ENCODE data around the gene BRMS1.

- TF ChIP-seq CTCF (optimal IDR thresholded peaks at IDR 0.05 in 1 of 3, IDR thresholded peaks at IDR 0.05 in 1 of 3, conservative IDR thresholded peaks at IDR 0.05 in 1 of 3; ENCODE audit: extremely low read depth in 1 of 3, insufficient read depth in 2 of 3, low read length in 3 of 3) = no peak
- TF ChIP-seq EZH2 (IDR thresholded peaks at IDR 0.05; ENCODE audit: low read length) = no peak
These were observed 26.3 kb downstream of the BRMS1 start for GRCh38 chr11:66318600-66318970.
